Neuronal stem cell (in vitro differentiated cells): ENCODE results near the gene OR2T11. TPM values are rescaled to one million over a fixed set of nuclear protein-coding genes. Genes with fewer than 3 reads are reported as not detected.

Experiments
- small RNA-seq: library from polyadenylated mRNA; stranded (forward); fragments of <200 nt; extraction: miRNeasy Mini kit (QIAGEN cat#:217004); gene quantifications from one replicate; pipeline ENCODE3, GENCODE V24; 2013; ENCODE audit not compliant: insufficient read depth

Gene OR2T11

Small RNAs within 50 kb of the gene (small RNA-seq; reads per million reads assigned to genes)
- not detected for gene RF00019
